ENCODE results near the gene UBXN11. TPM values are rescaled to one million over a fixed set of nuclear protein-coding genes. Genes with fewer than 3 reads are reported as not detected.

UBXN11 gene
- total RNA-seq, 1 donor from 2014 or later, result 9.7 TPM

DNA sequence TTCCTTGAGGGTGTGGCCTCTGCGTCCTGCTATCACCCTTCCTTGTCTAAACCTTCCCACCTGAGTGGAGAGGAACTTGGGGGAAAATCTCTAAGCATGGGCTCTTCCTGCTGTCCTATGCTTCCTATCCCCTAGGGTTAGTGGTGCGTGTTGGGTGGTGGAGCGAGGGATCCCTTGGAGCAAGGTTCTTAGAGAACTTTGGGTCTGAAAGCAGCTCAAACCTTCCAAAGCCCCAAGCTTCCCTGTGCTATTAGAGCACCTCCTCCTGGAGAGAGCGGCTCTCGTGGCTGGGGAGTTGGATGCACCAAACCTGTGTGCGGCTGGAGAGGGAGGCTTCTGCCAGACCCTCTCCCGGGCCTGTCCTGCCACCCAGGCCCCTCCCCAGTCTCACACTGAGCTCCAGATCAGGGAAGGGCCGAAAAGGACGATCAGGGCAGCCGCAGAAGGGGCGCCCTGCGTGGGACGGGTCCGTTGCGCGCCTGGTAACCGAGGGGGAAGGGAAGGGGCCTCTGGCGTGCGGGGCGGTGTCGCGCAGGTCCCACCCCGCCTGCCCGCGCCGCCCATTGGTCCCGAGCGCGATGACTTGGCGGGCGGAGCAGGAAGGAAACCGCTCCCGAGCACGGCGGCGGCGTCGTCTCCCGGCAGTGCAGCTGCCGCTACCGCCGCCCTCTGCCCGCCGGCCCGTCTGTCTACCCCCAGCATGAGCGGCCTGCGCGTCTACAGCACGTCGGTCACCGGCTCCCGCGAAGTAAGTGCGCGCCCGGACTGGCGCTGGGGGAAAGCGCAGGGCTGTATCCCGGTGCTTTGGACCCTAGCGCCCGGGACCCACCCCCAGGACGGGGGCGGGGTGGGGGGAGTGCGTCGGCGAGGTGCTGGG is 26.7 kb downstream of the UBXN11 start, which contains the start of gene SH3BGRL3:
TSS of gene SH3BGRL3 (plus strand) at position 631 of the 877 bp plus-strand sequence. CDS start at position 701, 70 bp downstream.
- ATAC-seq (peak; percentile 81), DNase-seq (peak; percentile 95)
- intact Hi-C loops (cut with micrococcal nuclease), result loop anchor here (5.0 kb wide), 1 partner anchor 43 kb away; no protein-coding TSS in a partner anchor

DNA sequence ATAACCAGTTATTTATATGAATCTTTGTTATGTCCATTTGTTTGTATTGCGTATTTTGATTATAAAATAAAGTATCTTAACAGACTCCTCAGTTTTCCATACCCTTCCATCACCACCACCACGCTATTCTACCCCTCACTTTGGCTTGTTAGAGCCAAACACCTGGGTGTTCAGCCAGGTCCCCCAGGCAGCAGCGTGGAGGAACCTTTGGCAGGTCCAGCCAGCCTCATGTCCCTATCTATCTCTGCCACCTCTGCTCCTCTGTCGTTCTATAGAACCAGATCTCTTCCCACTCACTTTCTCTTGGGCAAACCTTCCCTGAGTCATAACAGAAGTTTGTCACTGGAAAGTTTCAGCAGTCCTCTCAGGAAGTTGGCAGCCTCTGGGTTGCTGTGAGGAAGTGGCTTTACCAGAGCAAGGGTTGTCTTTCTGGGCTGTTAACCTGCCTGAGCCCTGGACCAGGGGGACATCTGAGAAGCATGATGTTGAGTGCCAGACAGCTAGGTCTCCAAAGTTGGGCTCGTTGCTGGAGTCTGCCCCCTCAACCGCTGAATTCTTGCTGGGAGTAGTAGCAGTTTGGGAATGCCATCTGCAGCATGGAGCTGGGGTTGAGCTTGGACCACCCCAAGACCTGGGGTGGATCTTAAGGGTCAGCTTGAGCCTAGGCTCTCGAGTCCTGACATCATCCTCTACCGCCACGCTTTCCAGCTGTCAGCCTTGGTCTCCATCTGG is 27.5 kb downstream of the UBXN11 start:
- no peak for ATAC-seq
- intact Hi-C loops (cut with micrococcal nuclease), result loop anchor here (5.0 kb wide), 1 partner anchor 43 kb away; no protein-coding TSS in a partner anchor
- DNase-seq, result no peak

DNA sequence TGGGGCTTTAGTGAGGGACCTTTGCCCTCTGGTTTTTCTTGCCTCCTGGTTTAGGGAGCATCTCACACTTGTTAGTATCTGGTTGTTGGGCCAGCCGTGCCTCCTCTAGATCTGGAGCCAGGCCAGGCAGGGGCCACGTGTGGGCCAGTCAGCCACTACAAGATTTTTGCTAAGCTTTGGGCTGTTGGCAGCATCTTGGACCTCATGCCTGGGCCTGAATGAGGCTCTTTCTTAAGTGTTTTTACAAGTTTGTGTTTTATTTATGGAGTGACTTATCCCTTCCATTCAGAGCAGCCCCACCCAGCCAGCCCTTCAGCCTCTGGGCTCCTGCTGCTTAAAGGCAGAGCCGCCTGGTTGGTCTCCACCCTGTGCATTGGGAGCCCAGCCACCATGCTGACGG is 28.1 kb downstream of the UBXN11 start:
- peak; percentile 2 for ATAC-seq
- intact Hi-C loops (cut with micrococcal nuclease), result loop anchor here (5.0 kb wide), 1 partner anchor 44 kb away; no protein-coding TSS in a partner anchor
- DNase-seq, result peak; percentile 67

DNA sequence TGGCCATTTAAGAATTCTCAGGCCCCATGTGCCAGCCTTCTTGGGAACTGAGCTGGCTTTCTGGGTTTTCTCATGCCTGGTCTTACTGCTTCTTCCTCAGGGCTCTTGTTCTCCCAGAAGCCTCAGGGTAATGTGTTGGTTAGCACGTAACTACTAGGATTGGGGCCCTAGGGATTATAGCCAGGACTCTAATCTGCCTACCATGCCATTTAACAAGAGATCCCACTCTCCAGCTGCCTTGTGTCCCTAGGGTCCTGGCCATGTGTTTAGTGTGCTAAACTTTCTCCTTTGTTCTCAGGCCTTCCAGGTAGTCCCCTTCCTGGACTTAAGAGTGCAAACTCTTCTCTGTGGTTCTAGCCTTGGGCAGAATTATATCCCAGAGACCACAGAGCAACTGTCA is 28.7 kb downstream of the UBXN11 start:
- ATAC-seq, result no peak
- intact Hi-C loops (cut with micrococcal nuclease), result loop anchor here (5.0 kb wide), 1 partner anchor 45 kb away; no protein-coding TSS in a partner anchor
- DNase-seq, result no peak

DNA sequence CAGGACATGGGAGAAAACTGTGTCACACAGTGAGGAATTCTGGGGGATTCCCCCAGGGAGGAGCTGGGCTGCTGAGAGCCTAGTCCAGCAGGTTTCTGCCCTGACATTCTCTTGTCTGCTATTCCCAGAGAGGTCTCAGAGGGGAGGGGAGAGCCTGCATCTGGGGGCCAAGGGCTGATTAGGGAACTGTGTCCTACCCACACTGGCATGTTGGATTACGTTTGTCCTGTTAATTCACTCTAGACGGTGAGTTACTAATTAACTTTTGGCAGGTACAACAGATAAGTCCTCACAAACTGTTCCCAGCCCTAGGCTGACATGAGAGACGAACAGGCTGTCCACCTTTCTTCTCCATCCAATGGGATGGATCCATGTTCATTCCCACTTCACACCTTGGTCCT is 29.2 kb downstream of the UBXN11 start:
- no peak for ATAC-seq
- no peak for DNase-seq
- intact Hi-C loops (cut with micrococcal nuclease), result loop anchor here (5.0 kb wide), 1 partner anchor 45 kb away; no protein-coding TSS in a partner anchor

DNA sequence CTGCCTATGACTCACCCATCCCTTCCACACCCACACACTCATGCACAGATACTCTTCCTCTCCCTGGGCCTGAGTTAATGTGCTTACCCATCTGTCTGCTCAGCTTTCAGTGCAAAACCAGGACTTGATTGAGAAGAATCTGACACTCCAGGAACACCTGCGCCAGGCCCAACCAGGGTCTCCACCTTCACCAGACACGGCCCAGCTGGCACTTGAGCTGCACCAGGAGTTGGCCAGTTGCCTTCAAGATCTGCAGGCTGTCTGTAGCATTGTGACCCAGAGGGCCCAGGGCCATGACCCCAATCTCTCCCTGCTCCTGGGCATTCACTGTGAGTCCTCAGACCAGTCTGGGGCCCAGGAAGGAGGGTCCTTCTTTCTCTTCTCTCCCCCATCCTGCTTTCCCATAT is 30.0 kb downstream of the UBXN11 start:
- intact Hi-C loops (cut with micrococcal nuclease), result loop anchor here (5.0 kb wide), 1 partner anchor 46 kb away; no protein-coding TSS in a partner anchor
- ATAC-seq (no peak), DNase-seq (peak; percentile 48)

DNA sequence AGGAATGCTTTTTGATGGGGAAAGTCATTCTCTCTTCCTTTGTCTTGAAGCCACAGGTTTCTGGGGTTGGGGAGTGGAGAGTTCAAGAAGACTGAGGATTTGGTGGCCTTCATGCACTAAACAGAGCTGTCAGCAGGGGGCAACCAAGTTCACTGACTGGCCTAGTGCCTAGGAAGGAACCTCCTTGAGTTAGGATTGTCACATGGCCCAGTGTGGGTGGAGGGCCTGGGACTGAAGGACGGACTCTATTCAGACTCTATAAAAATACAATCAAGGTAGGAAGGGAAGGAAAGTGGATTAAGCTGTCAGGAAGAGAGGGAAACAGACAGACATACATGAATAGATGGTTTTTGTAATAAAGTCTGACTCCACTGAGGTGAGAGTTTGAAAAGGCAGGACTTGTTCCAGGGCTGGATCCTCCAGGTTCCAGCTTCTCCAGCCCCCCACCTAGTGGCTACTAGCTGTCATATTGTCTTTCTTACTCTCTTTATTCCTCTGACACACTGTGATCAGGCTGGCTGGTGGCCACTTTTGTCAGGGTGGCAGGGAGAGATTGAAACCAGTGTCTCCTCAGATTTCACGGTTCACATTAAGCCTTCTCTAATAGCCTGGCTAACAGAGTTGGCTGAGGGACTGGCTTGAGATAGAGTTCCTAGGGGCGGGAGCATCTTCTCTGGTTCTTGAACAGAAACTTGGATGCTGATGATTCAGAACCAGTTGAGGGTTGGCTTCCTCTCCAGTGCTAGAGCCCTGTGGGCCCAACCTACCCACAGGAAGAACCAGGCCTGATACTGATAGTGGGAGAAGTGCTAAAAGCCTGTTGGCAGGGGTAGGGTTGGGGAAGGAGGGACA is 30.6 kb downstream of the UBXN11 start:
- ATAC-seq (peak; percentile 76), DNase-seq (peak; percentile 81)
- intact Hi-C loops (cut with micrococcal nuclease), result loop anchor here (5.0 kb wide), 1 partner anchor 46 kb away; no protein-coding TSS in a partner anchor

DNA sequence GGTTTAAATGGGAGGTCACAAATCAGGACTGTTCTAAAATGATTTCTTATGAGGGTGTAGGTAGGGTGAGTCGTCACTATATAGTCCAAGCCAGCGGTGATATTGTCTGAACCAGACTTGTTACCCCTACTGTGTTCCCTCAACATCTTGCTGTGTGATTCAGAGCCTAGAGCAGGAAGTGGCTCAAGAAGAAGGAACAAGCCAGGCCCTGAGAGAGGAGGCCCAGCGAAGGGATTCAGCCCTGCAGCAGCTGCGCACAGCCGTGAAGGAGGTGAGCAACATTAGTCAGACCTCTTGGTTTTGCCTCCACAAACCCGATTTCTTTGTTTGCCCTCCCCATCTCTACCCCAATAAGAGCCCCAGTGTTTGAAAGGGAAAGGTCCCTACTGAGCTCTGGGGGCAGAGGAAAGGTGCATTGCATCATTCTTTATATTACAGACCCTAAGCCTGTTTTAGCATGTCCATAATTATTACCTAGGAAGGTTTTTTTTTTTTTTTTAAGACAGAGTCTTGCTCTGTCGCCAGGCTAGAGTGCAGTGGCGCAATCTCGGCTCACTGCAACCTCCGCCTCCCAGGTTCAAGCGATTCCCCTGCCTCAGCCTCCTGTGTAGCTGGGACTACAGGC is 31.5 kb downstream of the UBXN11 start:
- ATAC-seq, result no peak
- intact Hi-C loops (cut with micrococcal nuclease), result loop anchor here (5.0 kb wide), 1 partner anchor 47 kb away; no protein-coding TSS in a partner anchor
- DNase-seq, result no peak

DNA sequence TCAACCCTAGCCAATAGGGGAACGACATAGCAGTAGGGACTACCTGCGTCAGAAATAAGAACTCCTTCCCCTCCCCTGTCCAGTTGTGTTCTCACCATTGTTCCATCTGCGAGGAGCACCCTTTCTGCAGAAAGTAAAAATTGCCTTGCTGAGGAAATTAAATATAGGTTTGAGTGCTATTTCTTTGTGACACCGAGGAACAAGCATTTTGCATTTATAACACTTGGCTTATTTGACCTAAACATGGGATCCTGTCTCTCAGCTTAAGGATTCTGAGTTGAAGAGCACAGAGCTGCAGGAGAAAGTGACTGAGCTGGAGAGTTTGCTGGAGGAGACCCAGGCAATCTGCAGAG is 37.3 kb downstream of the UBXN11 start:
- intact Hi-C loops (cut with micrococcal nuclease), result no loop called here
- ATAC-seq, result no peak
- DNase-seq, result no peak

DNA sequence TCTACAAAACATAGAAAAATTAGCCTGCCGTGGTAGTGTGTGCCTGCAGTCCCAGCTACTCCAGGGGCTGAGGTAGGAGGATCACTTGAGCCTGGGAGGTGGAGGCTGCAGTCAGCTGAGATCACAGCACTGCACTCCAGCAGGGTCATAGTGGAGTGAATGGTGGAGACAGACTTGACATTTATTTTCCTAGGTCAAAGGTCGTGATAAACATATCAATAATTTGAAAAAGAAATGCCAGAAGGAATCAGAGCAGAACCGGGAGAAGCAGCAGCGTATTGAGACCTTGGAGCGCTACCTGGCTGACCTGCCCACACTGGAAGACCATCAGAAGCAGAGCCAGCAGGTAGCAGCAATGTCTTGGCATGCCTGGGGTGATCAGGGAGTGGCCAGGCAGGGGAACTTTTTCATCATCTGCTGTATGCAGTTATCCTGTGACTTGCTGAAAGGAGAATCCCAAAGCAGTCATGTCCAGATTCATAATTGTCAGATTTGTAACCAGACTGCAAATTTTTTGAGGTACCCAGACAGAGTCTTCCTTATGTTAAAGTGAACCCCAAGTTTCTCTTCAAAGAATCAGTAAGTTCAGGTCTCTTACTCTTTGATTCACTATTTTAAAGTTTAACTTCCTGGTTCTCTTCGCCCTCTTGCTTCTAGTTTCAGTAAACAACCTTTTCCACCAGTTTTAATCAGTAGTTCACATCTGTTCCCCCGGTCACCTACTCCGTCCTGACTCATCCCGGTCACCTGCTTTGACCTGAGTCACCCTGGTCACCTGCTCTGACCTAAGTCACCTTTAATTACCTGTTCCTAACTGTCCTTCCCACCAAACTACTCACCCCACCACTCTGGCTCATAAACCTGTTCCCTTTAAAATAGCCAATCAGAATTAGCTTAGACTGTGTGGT is 37.9 kb downstream of the UBXN11 start:
- intact Hi-C loops (cut with micrococcal nuclease), result no loop called here
- ATAC-seq, result no peak
- DNase-seq, result no peak

DNA sequence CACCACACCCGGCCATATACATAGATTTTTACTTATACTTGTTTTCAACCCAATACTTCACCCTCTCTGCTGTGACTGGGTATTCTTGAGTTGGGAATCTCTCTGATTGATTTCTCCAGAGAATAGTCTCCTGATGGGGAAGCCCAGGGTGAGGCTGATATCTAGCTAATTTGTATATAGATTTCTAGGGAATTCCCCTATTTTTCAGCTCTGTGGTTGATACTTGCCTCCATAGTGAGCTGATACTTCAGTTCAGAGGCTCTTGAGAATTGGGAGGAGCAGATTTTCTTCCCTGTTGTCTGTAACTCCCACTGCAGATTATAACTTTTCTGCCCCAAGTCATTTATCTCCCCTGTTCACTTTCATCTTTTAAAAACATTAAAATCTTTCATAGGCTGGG is 41.0 kb downstream of the UBXN11 start:
- DNase-seq (no peak), ATAC-seq (no peak)
- intact Hi-C loops (cut with micrococcal nuclease), result no loop called here

DNA sequence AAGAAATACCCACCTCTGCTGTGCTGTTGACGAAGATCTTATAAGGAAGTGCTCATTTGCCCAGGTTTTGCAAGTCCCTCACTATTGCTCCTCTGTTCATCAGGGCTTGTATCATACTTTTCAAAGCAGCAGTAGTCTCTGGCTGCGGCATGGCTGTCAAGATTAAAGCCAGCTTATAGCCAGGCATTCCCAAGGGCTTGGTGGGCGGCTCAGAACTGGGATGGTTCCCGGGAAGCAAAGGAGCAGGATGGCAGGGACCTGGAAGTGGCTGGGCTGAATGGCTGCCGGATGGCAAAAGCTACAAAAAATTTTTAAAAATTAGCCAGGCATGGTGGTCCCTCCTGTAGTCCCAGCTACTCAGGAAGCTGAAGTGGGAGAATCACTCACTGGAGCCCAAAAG is 43.2 kb downstream of the UBXN11 start:
- DNase-seq (no peak), ATAC-seq (no peak)
- intact Hi-C loops (cut with micrococcal nuclease), result no loop called here

DNA sequence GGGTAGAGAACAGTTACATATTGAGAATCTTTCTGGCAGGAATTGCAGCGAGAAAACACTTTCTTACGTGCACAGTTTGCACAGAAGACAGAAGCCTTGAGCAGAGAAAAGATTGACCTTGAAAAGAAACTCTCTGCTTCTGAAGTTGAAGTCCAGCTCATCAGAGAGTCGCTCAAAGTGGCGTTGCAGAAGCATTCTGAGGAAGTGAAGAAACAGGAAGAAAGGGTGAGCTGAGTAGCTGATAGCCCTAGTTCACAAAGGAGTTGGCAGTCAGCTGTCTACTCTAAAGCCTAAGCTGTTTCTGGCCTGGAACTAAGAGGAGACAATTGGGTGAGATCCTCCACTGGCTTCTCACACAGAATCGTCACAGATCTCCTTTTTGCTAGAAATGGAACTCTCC is 46.9 kb downstream of the UBXN11 start:
- intact Hi-C loops (cut with micrococcal nuclease), result no loop called here
- DNase-seq, result no peak
- no peak for ATAC-seq

DNA sequence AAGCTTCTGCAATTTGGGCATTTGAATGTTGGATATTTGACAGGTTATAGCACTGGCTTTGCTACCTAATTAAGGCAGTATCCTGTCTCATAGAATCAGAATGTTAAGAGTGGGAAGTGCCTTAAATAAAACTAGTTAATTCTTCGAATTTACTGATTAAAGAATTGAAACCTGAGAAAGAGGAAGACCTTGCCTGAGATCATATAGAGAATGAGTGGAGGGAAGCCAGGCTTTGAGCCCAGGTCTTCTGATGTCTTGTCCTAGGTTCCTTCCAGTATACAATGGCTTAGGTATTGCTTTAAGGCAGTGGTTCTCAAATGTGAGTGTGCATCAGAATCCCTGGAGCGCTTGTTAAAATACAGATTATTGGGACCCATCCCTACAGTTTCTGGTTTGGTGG is 47.4 kb downstream of the UBXN11 start:
- ATAC-seq (no peak), DNase-seq (no peak)
- intact Hi-C loops (cut with micrococcal nuclease), result no loop called here

DNA sequence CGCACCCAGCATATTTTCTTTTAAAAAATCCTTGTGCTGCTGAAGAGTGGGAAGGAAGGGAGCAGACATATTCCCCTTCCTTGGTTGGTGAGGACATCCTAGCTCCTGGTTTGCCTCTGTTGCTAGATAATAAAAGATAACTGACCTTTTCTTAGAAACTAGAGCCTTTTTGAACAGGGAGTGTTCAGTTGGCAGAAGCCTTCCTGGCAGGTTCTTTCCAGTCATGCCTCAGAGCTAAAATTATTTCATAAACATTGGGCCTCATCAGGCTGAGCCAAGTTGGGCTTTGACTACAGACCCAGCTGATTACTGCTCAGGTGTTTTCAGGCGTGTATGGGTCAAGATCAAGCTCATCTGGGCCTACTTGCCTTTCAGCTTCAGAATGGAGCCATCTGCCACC is 49.2 kb downstream of the UBXN11 start:
- ATAC-seq, result peak; percentile 77
- intact Hi-C loops (cut with micrococcal nuclease), result no loop called here

DNA sequence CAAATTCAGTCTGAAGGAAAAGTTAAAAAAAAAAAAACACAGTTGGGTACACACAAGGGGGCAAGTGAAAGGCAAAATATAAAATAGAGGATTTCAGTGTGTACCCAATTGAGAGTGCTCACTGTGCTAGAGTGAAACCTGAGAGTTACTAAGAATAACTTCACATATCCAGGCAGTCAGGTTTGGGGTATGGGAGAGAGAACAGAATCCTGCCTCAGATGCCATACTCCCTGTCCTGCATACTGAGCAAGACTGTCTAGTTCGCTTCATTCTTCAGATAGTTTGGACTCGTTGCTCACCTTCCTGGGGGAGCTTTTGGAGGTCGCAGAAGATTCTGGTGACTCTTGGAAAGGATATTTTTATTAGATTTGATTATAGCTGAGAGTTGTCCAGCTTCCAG is 52.0 kb downstream of the UBXN11 start:
- intact Hi-C loops (cut with micrococcal nuclease), result no loop called here
- peak; percentile 83 for ATAC-seq
- no peak for DNase-seq

More for the DNA sequence above, 49.2 kb downstream of the UBXN11 start:
- no peak for DNase-seq

DNA sequence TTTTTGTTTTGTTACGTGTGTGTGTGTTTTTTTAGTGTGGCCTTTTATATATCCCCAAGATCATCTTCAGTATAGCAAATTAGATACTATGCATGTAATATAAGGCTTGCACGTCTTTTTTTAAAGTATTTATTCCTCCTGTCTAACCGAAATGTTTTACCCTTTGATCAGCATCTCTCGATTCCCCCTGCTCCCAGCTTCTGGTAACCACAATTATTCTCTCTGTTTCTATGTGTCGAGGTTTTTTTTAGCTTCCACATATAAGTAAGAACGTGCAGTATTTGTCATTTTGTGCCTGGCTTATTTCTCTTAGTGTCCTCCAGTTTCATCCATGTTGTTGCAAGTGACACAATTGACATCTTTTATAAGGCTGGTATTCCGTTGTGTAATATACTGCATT is 53.7 kb downstream of the UBXN11 start:
- no peak for DNase-seq
- no peak for ATAC-seq
- intact Hi-C loops (cut with micrococcal nuclease), result no loop called here

DNA sequence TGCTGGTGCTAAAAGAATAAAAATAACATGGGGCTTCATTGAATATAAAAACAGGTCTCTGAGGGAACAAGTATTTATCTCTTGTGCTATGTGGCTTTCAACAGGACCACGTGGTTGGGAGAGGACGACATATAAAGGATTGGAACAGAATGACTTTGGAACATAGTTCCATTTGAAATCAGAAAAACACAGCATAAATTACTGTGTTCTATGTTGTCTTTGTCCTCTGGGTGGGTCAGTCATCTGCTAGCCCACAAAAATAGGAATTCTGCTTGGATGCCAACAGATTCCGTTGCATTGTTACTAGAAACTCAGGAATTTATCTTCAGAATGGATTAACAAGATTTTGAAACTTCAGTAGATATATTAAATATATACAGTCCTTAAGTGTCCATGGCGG is 66.5 kb downstream of the UBXN11 start:
- intact Hi-C loops (cut with micrococcal nuclease), result no loop called here
- ATAC-seq, result no peak
- DNase-seq, result no peak
